Stimulated activated CD4-positive, alpha-beta T cell treated with anti-CD3 and anti-CD28 coated beads, Interleukin-1b, Interleukin-23, amount 100 ng/mL, for 24 hours (primary cell): ENCODE data around the gene HACE1.
"Not testable (repeated sequence)": the region's sequence is repeated elsewhere in the genome, so short reads cannot be mapped to it uniquely, and the experiment has no call there.

Experiments used
- DNase-seq, 4 experiments: peaks; one replicate each; pipeline ENCODE4 v3.0.0-alpha.2; 2020; ENCODE audit warnings: low read depth in 4 of 4, low spot score in 1 of 4

Gene HACE1, protein sequence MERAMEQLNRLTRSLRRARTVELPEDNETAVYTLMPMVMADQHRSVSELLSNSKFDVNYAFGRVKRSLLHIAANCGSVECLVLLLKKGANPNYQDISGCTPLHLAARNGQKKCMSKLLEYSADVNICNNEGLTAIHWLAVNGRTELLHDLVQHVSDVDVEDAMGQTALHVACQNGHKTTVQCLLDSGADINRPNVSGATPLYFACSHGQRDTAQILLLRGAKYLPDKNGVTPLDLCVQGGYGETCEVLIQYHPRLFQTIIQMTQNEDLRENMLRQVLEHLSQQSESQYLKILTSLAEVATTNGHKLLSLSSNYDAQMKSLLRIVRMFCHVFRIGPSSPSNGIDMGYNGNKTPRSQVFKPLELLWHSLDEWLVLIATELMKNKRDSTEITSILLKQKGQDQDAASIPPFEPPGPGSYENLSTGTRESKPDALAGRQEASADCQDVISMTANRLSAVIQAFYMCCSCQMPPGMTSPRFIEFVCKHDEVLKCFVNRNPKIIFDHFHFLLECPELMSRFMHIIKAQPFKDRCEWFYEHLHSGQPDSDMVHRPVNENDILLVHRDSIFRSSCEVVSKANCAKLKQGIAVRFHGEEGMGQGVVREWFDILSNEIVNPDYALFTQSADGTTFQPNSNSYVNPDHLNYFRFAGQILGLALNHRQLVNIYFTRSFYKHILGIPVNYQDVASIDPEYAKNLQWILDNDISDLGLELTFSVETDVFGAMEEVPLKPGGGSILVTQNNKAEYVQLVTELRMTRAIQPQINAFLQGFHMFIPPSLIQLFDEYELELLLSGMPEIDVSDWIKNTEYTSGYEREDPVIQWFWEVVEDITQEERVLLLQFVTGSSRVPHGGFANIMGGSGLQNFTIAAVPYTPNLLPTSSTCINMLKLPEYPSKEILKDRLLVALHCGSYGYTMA

GRCh38 chr6:104859225-104860146 lies at the start of gene HACE1:
Gene HACE1, minus strand, starts transcription at chr6:104859919. Its CDS starts 277 bp downstream, at chr6:104859642.
- DNase-seq: peak; percentile 69 to 85 (median 82)

DNA sequence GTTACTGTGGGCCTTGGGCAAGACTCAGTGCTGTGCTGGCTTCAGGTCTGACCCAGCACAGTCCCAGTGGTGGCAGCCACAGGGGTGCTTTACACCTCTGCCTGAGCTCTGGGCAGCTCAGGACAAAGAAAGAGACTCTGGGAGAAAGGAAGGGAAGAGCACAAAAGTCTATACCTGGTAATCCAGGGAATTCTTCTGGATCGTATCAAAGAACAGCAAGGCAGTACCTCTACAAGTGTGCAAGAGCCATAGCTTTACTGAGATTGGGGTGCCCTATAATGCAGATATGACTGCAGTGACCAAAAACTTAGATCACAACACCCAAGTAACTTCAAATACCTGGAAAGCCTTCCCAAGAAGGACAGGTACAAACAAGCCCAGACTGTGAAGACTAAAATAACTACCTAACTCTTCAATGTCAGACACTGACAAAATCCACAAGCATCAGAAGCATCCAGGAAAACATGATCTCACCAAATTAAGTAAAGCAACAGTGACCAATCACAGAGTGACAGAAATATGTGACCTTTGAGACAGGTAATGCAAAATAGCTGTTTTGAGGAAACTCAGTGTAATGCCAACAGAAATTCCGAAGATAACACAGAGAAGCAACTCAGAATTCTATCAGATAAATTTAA lies 49.3 kb upstream of the HACE1 start:
- DNase-seq: no peak

DNA sequence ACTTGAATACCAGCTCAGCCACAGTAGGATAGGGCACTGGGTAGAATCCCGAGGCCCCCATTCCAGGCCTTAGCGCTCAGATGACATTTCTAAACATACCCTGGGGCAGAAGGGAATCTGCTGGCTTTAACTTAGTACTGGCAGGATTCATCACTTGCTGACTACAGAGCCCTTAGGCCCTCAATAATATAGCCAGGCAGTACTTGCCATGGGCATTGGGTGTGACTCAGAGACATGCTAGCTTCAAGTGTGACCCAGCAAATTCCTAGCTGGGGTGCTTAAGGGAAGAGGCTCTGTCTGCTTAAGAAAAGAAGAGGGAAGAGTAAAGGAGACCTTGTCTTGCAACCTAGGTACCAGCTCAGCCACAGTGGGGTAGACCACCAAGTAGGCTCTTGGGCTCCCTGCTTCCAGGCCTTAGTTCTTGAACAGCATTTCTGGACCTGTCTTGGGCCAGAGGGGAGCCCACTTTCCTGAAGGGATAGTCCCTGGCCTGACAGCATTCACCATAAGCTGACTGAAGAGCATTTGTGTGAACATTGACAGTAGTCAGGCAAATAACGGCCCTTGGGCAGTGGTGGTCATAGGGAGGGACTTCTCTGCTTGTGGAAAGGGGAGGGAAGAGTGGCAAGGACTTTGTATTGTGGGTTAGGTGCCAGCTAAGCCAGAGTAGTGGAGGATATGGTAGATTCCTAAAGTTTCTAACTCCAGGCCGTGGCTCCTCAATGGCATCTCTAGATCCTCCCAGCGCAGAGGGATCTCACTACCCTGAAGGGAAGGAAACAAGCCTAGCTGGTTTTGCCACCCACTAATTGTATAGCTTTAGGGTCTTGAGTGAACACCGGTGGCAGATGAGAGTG lies 48.5 kb upstream of the HACE1 start:
- no peak for DNase-seq

GRCh38 chr6:104898893-104899292 lies 39.2 kb upstream of the HACE1 start:
- DNase-seq: not testable (repeated sequence)

DNA sequence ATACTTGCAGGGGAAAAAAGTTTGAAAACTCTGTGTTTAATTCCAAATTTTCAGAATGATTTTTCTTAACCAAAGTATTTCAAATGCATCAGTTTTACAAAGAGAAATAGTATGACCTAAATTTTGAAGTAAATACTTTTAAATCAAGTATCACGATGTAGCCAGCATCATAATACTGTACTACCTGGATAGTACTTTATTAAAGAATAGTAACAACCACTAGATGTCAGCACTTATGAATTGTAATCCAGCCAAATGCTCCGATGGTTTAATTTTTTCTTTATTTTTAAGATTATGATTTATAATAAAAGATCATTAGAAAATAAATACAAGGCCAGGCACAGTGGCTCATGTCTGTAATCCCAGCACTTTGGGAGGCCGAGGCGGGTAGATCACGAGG lies 37.2 kb upstream of the HACE1 start:
- no peak for DNase-seq

DNA sequence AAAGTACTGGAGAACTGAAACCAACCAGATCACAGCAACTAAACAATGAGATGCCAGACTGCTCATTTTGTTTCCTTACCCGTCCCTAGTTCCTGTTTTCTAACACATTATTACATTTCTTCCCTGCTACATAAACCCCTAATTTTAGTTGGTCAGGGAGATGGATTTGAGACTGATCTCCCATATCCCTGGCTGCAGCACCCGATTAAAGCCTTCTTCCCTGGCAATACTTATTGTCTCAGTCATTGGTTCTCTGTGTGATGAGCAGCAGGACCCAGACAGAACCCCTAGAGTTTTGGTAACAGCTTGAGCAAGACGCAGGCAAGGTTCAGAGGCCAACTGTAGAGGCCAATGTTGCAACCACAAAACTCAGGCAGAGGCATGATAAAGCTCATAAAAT lies 28.3 kb upstream of the HACE1 start:
- DNase-seq: no peak

DNA sequence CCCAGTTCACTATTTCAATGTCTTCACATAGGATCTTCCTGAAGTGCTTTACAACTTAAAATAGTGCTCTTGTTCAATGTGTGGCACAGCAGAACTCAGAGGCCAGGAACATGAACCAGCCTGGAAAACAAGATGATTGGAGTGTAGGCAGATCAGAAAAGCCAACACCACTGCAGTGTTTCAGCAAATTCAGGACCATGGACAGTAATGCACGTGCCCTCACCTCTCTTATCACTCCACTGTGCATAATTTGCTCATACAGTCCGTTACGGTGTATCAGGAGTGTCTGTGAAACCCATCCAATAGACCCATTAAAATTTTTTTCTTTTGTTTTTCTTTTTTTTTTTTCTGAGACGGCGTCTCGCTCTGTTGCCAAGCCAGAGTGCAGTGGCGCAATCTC lies 27.6 kb upstream of the HACE1 start:
- DNase-seq: no peak

GRCh38 chr6:104885518-104886043 lies 25.9 kb upstream of the HACE1 start:
- DNase-seq: no peak

GRCh38 chr6:104884867-104885517 lies 25.3 kb upstream of the HACE1 start:
- DNase-seq: no peak

GRCh38 chr6:104881964-104882668 lies 22.4 kb upstream of the HACE1 start:
- DNase-seq: no peak

GRCh38 chr6:104862456-104862855 lies 2.7 kb upstream of the HACE1 start:
- no peak for DNase-seq

GRCh38 chr6:104860221-104860620 lies 502 bp upstream of the HACE1 start:
- no peak for DNase-seq

GRCh38 chr6:104858642-104859041 lies 1.1 kb downstream of the HACE1 start:
- no peak for DNase-seq

DNA sequence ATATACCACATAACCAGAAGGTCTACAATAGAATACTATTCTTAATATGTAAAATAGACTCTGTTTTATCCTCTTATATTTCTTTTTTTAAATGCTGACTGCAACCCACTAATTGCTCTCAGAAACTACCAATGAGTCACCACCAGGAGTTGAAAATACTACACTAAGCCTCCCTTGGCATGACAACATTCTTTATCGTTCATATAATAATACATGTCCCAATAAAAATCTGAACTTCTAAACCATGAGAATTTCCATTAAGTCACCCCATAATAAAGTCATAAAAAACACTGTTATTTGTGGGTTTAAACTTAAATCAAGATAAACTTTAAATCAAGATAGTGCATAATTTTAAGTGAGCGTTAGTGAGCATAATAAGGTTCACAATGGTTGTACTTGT lies 4.2 kb downstream of the HACE1 start:
- no peak for DNase-seq

DNA sequence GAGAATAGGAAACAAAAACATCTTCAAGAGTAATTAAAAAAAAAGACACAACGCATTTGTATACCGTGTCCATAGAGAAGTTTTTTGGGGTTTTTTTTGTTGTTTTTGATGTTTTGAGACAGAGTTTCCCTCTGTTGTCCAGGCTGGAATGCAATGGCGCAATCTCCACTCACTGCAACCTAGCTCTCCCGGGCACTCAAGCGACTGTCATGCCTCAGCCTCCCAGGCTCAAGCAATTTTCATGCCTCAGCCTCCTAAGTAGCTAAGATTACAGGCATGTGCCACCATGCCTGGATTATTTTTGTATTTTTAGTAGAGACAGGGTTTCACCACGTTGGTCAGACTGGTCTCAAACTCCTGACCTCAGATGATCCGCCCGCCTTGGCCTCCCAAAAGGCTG lies 12.0 kb downstream of the HACE1 start:
- DNase-seq: not testable (repeated sequence)

DNA sequence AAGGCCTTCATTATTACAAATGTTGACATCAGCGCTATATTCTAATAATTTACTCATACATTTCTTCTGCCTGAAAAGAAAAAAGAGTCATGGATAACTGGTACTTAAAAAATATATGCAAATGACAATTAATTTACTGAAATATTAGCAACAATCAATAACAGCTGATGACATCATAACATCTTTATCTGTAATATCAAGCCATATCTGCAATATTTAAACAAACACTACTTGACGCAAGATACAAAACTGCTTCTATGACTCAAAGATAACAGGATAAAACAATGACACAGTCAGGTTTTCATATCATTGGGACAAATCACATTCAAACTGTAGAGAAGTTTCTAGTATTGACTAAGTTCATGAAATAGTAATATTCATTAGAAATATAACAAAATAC lies 16.5 kb downstream of the HACE1 start:
- no peak for DNase-seq

DNA sequence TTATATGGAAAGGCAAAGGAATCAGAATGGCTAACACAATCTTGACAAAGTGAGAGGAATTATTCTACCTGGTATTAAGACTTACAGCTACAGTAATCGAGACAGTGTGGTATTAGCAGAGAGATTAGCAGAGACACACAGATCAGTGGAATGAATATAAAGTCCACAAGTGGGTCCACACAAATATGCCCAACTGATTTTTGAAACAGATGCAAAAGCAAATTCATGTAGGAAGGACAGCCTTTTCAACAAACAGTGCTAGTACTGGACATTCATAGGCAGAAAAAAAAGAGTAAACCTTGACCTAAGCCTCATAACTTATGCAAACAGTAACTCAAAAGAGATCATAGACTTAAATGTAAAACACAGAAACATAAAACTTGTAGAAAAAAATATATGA lies 22.6 kb downstream of the HACE1 start:
- DNase-seq: no peak

GRCh38 chr6:104836479-104837020 lies 23.2 kb downstream of the HACE1 start:
- DNase-seq: not testable (repeated sequence)
